ENCODE data around the gene SORCS2.
A peak's percentile ranks its signal among the peaks of the same experiment; 100 is the strongest.

Gene SORCS2

DNA sequence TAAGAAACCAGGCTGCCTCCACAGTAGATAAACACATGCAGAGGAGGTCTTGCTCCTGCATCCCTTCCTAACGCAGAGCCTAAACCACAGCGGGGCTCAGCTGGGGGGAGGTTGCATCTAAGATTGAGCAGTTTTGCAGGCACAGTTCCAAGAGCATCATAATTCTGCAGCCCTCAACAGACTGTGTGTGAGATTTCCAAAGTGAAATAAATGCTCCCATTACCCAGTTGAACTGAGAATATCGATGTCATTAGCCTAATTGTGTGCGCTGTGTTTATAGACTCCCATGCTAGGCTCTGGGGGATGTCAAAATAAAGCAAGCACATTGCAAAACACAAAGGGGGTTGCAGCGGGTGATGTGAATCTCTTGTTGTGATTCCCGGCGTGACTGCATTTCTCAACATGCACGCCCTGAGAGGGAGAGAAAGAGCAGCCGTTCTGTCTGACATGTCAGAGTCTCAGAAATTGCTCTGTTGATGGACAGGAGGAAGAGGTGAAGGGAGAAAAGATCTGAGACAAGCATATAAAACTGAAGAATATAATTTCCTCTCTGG, 392.3 kb downstream of the SORCS2 start:
- H3K27ac ChIP-seq: no peak overlapping the region
- TF ChIP-seq, protein P1, sequence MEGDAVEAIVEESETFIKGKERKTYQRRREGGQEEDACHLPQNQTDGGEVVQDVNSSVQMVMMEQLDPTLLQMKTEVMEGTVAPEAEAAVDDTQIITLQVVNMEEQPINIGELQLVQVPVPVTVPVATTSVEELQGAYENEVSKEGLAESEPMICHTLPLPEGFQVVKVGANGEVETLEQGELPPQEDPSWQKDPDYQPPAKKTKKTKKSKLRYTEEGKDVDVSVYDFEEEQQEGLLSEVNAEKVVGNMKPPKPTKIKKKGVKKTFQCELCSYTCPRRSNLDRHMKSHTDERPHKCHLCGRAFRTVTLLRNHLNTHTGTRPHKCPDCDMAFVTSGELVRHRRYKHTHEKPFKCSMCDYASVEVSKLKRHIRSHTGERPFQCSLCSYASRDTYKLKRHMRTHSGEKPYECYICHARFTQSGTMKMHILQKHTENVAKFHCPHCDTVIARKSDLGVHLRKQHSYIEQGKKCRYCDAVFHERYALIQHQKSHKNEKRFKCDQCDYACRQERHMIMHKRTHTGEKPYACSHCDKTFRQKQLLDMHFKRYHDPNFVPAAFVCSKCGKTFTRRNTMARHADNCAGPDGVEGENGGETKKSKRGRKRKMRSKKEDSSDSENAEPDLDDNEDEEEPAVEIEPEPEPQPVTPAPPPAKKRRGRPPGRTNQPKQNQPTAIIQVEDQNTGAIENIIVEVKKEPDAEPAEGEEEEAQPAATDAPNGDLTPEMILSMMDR (conservative IDR thresholded peaks at IDR 0.05): no peak

GRCh38 chr4:7585768-7586167, 393.4 kb downstream of the SORCS2 start:
- TF ChIP-seq, protein P1 (conservative IDR thresholded peaks at IDR 0.05): no peak

DNA sequence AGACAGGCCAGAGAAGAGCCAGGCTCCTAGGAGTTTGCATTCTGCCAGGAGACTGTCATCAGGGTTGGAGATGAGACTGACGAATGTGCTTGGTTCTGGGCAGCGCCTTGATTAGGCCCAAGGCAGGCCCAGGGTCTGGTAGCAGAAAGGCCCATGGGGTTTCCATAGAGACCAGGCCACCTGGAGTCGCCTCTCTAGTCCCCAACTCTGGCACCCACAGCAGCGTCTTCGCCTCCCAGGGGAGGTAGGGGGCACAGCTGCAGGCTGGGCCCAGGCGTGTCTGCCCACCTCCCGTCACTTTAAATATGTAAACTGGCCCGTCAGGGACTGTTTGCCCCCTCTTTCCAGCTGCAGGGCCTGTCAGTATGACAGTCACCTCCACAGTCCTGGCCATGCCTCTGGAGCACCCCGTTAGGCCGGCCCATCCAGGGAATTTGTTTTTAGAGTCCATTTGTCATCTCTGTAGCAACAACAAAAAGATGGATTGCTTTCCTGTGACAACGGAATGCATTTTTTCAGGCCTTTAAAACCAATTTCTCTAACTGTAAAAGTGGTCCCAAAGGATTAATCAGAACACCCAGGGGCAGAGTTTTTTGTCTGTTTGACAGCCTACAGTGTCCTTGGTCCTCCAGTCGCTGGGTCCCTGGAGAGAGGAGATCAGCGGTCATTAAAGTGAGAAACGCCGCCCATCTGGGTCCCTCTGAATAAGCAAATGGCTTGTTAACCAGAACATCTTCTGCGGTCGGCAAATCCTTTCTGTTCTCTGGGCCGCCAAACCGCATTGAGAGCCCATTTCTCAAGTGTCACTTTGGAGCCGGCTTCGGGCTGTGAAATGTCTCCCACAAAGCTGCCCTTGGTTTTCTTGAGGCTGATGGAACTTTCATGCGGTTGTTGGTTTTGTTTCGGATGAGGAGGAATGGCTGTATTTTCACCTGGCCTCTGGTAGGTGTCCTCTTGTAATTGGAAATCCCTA, 395.4 kb downstream of the SORCS2 start:
- no peak overlapping the region for H3K27ac ChIP-seq
- TF ChIP-seq, protein P1 (conservative IDR thresholded peaks at IDR 0.05): no peak

More at GRCh38 chr4:7585768-7586167, 393.4 kb downstream of the SORCS2 start:
- peak overlapping the region; percentile 42; the same call in 1 of the 2 replicates for H3K27ac ChIP-seq

GRCh38 chr4:7590189-7590588, 397.9 kb downstream of the SORCS2 start:
- TF ChIP-seq, protein P1 (conservative IDR thresholded peaks at IDR 0.05): no peak
- H3K27ac ChIP-seq: no peak overlapping the region

DNA sequence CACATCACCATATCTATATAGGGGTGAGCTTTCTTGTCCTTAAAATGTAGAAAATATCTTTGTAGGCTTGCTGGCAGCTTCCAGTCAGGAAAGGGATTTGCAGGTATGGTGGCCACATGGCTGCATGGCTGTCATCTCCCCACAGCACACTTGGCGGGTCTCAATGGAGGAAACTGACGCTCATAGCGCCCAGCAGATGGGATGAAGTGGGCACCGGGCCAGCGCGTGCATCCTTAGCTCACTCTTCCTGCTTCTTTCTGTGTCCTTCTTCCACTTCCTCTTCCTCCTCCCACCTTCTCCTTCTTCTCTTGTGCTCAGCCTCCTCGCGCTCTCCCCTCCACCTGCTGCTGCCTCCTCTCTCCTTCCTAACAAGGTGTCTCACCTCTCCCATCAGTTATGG, 398.6 kb downstream of the SORCS2 start:
- TF ChIP-seq, protein P1 (conservative IDR thresholded peaks at IDR 0.05): no peak
- no peak overlapping the region for H3K27ac ChIP-seq

DNA sequence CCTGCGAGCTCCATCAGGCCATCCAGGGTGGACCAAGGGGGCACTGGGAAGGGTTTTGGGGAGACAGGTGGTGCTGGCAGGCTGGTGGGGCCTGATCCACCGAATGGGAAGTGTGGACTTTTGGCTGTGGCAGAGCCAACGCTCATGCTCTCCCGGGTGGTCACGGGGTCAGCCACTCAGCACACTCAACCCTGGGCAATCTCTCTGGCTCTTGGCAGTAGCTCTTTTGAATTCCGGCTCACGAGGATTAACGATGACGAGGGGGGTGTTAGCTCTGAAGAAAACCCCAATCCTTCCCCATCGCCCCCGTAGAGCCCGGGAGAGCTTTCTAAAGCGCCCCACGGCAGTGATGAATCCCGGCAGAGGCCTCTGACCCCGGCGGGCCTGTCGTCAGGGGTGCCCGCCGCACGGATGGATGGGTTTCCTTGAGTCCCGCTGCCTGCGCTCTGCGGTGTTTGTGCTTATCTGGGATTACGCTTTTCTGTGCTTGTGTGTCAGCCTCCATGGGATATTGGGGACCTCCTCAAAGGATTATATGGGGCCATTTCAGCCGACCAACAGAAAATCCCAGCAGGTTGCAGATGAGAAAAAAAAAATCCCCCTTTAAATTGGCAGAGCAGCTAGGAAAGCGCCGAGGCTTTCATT, 399.2 kb downstream of the SORCS2 start:
- no peak overlapping the region for H3K27ac ChIP-seq
- TF ChIP-seq, protein P1 (conservative IDR thresholded peaks at IDR 0.05): no peak
